Upper lobe of left lung (tissue), 4 donors: ENCODE data around the gene SPG11.

ENCODE experiments used
- CTCF ChIP-seq, 6 experiments: fragments of 450-650 bp in 4 of 6; fragments of 200-600 bp in 2 of 6; sonication (generic) in 2 of 6; IDR thresholded peaks; one replicate each; pipeline ENCODE4 v1.5.1; 2016 to 2019; ENCODE audit warnings: antibody characterized with exemption in 6 of 6
- EP300 ChIP-seq, 4 donors: sonication (generic); formaldehyde crosslinking; IDR thresholded peaks; one replicate each; pipeline ENCODE4 v1.5.1; 2017; ENCODE audit warnings: antibody characterized with exemption in 4 of 4, control low read depth in 2 of 4
- POLR2A ChIP-seq, 4 donors: fragments of 450-650 bp; IDR thresholded peaks; one replicate each; pipeline ENCODE4 v1.5.1; 2016 to 2017; ENCODE audit warnings: antibody characterized with exemption in 4 of 4, mild to moderate bottlenecking in 2 of 4
- POLR2AphosphoS5 ChIP-seq, 2 donors: sonication (generic); formaldehyde crosslinking; IDR thresholded peaks; one replicate each; pipeline ENCODE4 v1.5.1; 2017; ENCODE audit warnings: antibody characterized with exemption in 2 of 2

GRCh38 chr15:44623178-44623577 is 40.3 kb downstream of the SPG11 start:
- TF ChIP-seq POLR2AphosphoS5 (IDR thresholded peaks at IDR 0.05) (no peak), POLR2A (IDR thresholded peaks at IDR 0.05) (no peak), CTCF (IDR thresholded peaks at IDR 0.05) (no peak), EP300 (IDR thresholded peaks at IDR 0.05) (no peak)
